SHP77 treated with DMSO at 0.1 percent for 48 hours (cell line): ENCODE results near the gene SCFD2.
"Not testable (repeated sequence)": the region's sequence is repeated elsewhere in the genome, so short reads cannot be mapped to it uniquely, and the experiment has no call there.

Experiments used
- DNase-seq: peaks from one replicate; lab custom pipeline; 2025; lab: John Stamatoyannopoulos, UW

Gene SCFD2

GRCh38 chr4:53139256-53139655 is 226.6 kb downstream of the SCFD2 start:
- not testable (repeated sequence) for DNase-seq

GRCh38 chr4:53137468-53137867 is 228.4 kb downstream of the SCFD2 start:
- no peak for DNase-seq

GRCh38 chr4:53136954-53137353 is 228.9 kb downstream of the SCFD2 start:
- DNase-seq = no peak

GRCh38 chr4:53132132-53132891 is 233.5 kb downstream of the SCFD2 start:
- DNase-seq = no peak

- no peak for DNase-seq
Observed at GRCh38 chr4:53131562-53131925, 234.3 kb downstream of the SCFD2 start.

GRCh38 chr4:53130896-53131561 is 234.8 kb downstream of the SCFD2 start:
- no peak for DNase-seq

- DNase-seq = no peak
Observed at GRCh38 chr4:53128706-53129357, 237.0 kb downstream of the SCFD2 start.

GRCh38 chr4:53128231-53128630 is 237.6 kb downstream of the SCFD2 start:
- no peak for DNase-seq

- no peak for DNase-seq
Observed at GRCh38 chr4:53127365-53127764, 238.5 kb downstream of the SCFD2 start.

GRCh38 chr4:53126099-53126498 is 239.8 kb downstream of the SCFD2 start:
- DNase-seq = no peak

GRCh38 chr4:53123819-53124218 is 242.0 kb downstream of the SCFD2 start:
- DNase-seq = no peak

- DNase-seq = no peak
Observed at GRCh38 chr4:53123171-53123570, 242.7 kb downstream of the SCFD2 start.

- DNase-seq = no peak
Observed at GRCh38 chr4:53122280-53123116, 243.4 kb downstream of the SCFD2 start.

GRCh38 chr4:53121264-53121865 is 244.5 kb downstream of the SCFD2 start:
- no peak for DNase-seq

- no peak for DNase-seq
Observed at GRCh38 chr4:53120778-53121177, 245.1 kb downstream of the SCFD2 start.

- DNase-seq = no peak
Observed at GRCh38 chr4:53119680-53120079, 246.2 kb downstream of the SCFD2 start.

GRCh38 chr4:53118676-53119075 is 247.2 kb downstream of the SCFD2 start:
- DNase-seq = no peak

GRCh38 chr4:53116954-53117353 is 248.9 kb downstream of the SCFD2 start:
- no peak for DNase-seq

- no peak for DNase-seq
Observed at GRCh38 chr4:53113431-53114225, 252.2 kb downstream of the SCFD2 start.

GRCh38 chr4:53105313-53105712 is 260.5 kb downstream of the SCFD2 start:
- DNase-seq = no peak

GRCh38 chr4:53103481-53103880 is 262.4 kb downstream of the SCFD2 start:
- DNase-seq = no peak
